ENCODE results near the gene TRIM27.
"Not testable (repeated sequence)": the region's sequence is repeated elsewhere in the genome, so short reads cannot be mapped to it uniquely, and the experiment has no call there.

Gene TRIM27

DNA sequence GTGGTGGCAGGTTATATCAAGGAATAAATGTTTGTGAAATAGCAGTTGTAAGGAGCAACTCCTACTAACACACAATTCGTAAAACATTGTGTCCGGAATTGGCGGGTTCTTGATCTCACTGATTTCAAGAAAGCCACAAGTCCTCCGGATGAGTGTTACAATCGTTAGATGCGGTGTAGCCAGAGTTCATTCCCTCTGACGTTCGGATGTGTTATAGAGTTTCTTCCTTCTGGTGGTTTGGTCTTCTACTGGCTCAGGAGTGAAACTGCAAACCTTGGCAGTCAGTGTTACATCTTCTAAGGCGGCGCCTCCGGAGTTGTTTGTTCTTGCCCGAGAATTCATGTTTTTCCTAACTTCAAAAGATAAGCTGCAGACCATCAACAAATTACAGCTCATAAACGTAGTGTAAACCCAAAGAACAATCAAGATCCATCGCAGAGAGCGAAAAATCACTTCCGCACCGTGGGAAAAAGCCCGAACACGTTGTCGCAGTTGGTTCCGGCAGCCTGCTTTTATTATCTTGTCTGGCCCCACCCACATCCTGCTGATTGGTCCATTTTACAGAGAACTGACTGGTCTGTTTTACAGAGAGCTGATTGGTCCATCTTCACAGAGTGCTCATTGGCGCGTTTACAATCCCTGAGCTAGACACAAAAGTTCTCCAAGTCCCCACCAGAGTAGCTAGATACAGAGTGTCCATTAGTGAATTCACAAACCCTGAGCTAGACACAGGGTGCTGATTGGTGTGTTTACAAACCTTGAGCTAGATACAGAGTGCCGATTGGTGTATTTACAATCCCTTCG is 58.2 kb downstream of the TRIM27 start:
- Histone ChIP-seq H3K4me3 (ENCODE audit: low read depth in 1 of 5, low read length in 5 of 5) (peak overlapping the region in 2 of 5 donors; percentile 78 to 81), H3K9me3 (ENCODE audit: control insufficient read depth in 5 of 5, low read length in 5 of 5) (peaks cover 0 to 8% (median 4%) of the 10 kb centered on the region in 5 donors), H3K9ac (ENCODE audit: low read length in 5 of 5) (no peak overlapping the region), H3K4me1 (ENCODE audit: control insufficient read depth in 5 of 5, insufficient read depth in 5 of 5, low read length in 5 of 5) (peaks cover 3 to 22% (median 21%) of the 10 kb centered on the region in 5 donors), H3K36me3 (ENCODE audit: control insufficient read depth in 5 of 5, insufficient read depth in 5 of 5, low read length in 5 of 5) (no peaks in the 10 kb centered on the region), H3K27ac (ENCODE audit: low read depth, low read length) (no peak overlapping the region), H3K27me3 (ENCODE audit: control insufficient read depth in 5 of 5, insufficient read depth in 4 of 5, low read length in 5 of 5) (no peaks in the 10 kb centered on the region)

DNA sequence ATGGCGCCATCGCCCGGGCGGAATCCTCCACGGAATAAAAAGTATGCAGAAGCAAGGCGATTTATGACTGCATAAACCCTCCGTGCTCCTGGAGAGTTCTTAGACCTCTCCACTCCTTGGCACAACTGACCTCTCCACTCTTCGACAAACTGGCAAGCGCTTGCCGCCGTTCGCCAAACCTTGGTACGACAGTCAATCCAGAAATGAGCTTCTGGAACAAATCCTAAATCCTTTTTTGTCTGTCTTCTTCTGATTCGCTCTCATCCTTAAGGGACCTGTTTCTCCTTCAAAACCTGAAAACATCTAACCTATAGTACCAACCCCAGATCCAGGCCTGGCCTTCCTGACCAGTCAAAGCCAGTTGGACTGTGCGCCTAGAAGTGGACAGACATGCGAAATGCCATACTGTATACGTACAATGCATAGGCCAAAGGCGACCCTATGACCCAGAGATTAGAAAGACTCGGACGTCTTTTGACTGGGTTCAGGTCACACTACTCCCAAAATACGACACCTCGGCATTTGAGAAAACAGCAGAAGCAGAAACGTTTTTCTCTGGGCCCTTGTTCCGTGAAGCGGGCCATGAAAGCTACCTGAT is 59.4 kb downstream of the TRIM27 start:
- no peak overlapping the region for H3K27ac ChIP-seq (ENCODE audit: low read depth, low read length)
- no peaks in the 10 kb centered on the region for H3K27me3 ChIP-seq (ENCODE audit: control insufficient read depth in 5 of 5, insufficient read depth in 4 of 5, low read length in 5 of 5)
- H3K4me3 ChIP-seq (ENCODE audit: low read depth in 1 of 5, low read length in 5 of 5), result peak overlapping the region; percentile 79 to 88 (median 85)
- H3K4me1 ChIP-seq (ENCODE audit: control insufficient read depth in 5 of 5, insufficient read depth in 5 of 5, low read length in 5 of 5), result peaks cover 3 to 22% (median 21%) of the 10 kb centered on the region in 5 donors
- peak overlapping the region in 3 of 5 donors; percentile 44 to 67 (median 62) for H3K9ac ChIP-seq (ENCODE audit: low read length in 5 of 5)
- no peaks in the 10 kb centered on the region for H3K36me3 ChIP-seq (ENCODE audit: control insufficient read depth in 5 of 5, insufficient read depth in 5 of 5, low read length in 5 of 5)
- H3K9me3 ChIP-seq (ENCODE audit: control insufficient read depth in 5 of 5, low read length in 5 of 5), result peaks cover 0 to 8% (median 4%) of the 10 kb centered on the region in 5 donors

DNA sequence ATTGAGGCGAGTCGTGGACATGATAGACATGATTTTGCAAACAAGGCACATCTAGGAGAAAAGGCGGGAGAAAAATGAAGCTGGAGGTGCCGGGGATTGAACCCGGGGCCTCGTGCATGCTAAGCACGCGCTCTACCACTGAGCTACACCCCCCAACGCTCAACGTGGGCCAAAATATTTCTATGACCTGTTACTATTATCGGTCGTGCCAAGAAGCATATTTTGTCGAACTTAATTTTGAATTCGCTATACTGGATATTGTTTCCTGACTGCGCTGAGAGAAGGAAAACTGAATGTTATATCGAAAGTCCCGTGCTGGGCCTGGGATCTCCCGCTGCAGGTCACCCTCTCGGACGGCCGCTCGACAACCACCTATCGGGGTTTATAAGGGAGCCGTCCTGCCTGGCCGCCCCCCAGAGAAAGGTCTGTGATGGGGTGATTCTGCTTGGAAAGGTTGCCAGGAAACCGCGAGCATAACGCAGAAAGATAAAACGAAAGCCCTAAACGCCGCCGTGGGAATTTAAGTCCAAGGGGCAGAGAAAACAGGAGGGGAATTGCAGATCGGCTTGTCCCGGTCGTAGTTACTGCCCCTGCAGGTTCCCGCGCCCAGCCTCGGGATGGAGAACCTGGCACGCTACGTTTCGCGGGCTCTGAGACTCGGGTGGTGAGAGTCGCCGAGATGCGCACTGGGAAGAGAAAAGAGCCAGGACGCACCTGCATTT is 60.0 kb downstream of the TRIM27 start:
- no peaks in the 10 kb centered on the region for H3K27me3 ChIP-seq (ENCODE audit: control insufficient read depth in 5 of 5, insufficient read depth in 4 of 5, low read length in 5 of 5)
- H3K4me3 ChIP-seq (ENCODE audit: low read depth in 1 of 5, low read length in 5 of 5), result peak overlapping the region; percentile 79 to 88 (median 85)
- H3K4me1 ChIP-seq (ENCODE audit: control insufficient read depth in 5 of 5, insufficient read depth in 5 of 5, low read length in 5 of 5), result peaks cover 3 to 22% (median 21%) of the 10 kb centered on the region in 5 donors
- H3K27ac ChIP-seq (ENCODE audit: low read depth, low read length), result no peak overlapping the region
- no peaks in the 10 kb centered on the region for H3K36me3 ChIP-seq (ENCODE audit: control insufficient read depth in 5 of 5, insufficient read depth in 5 of 5, low read length in 5 of 5)
- H3K9me3 ChIP-seq (ENCODE audit: control insufficient read depth in 5 of 5, low read length in 5 of 5), result peaks cover 0 to 8% (median 4%) of the 10 kb centered on the region in 5 donors
- H3K9ac ChIP-seq (ENCODE audit: low read length in 5 of 5), result peak overlapping the region in 3 of 5 donors; percentile 44 to 67 (median 62)

DNA sequence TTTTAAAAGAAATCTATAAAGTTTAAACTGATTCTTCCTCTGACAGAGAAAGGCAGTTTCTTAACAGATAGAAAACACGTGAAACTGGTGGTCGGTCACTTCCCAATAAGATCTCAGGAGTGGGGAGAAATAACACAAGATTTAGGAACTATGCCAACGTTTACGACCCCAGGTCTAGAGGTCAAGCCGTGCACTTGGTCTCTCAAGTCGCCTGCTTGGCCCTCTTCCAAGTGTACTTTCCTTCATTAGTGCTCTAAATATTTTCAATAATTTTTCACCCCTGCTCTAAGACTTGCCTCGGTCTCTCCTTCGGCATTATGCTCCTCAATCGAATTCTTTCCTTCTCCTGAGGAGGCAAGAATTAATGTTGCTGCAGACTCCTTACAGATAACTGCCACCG is 61.7 kb downstream of the TRIM27 start:
- no peak overlapping the region for H3K4me3 ChIP-seq (ENCODE audit: low read depth in 1 of 5, low read length in 5 of 5)
- H3K9me3 ChIP-seq (ENCODE audit: control insufficient read depth in 5 of 5, low read length in 5 of 5), result peaks cover 0 to 8% (median 4%) of the 10 kb centered on the region in 5 donors
- peaks cover 1 to 20% (median 19%) of the 10 kb centered on the region in 5 donors for H3K4me1 ChIP-seq (ENCODE audit: control insufficient read depth in 5 of 5, insufficient read depth in 5 of 5, low read length in 5 of 5)
- H3K27me3 ChIP-seq (ENCODE audit: control insufficient read depth in 5 of 5, insufficient read depth in 4 of 5, low read length in 5 of 5), result no peaks in the 10 kb centered on the region
- no peak overlapping the region for H3K27ac ChIP-seq (ENCODE audit: low read depth, low read length)
- H3K9ac ChIP-seq (ENCODE audit: low read length in 5 of 5), result no peak overlapping the region
- H3K36me3 ChIP-seq (ENCODE audit: control insufficient read depth in 5 of 5, insufficient read depth in 5 of 5, low read length in 5 of 5), result no peaks in the 10 kb centered on the region

DNA sequence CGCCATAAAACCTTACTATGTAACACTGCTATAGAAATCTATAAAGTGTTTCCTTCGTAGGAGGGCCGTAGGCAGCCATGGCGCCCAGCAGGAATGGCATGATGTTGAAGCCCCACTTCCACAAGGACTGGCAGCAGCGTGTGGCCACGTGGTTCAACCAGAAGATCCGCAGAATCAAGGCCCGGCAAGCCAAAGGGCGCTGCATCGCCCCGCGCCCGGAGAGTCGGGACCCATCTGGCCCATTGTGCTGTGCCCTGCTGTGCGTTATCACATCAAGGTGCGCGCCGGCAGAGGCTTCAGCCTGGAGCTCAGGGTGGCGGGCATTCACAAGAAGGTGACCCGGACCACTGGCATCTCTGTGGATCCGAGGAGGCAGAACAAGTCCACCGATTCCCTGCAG is 62.4 kb downstream of the TRIM27 start:
- Histone ChIP-seq H3K9ac (ENCODE audit: low read length in 5 of 5) (no peak overlapping the region), H3K9me3 (ENCODE audit: control insufficient read depth in 5 of 5, low read length in 5 of 5) (peaks cover 0 to 8% (median 4%) of the 10 kb centered on the region in 5 donors), H3K36me3 (ENCODE audit: control insufficient read depth in 5 of 5, insufficient read depth in 5 of 5, low read length in 5 of 5) (no peaks in the 10 kb centered on the region), H3K4me3 (ENCODE audit: low read depth in 1 of 5, low read length in 5 of 5) (no peak overlapping the region), H3K27me3 (ENCODE audit: control insufficient read depth in 5 of 5, insufficient read depth in 4 of 5, low read length in 5 of 5) (peaks cover 0 to 3% (median 0%) of the 10 kb centered on the region in 5 donors), H3K4me1 (ENCODE audit: control insufficient read depth in 5 of 5, insufficient read depth in 5 of 5, low read length in 5 of 5) (peaks cover 0 to 16% (median 13%) of the 10 kb centered on the region in 5 donors), H3K27ac (ENCODE audit: low read depth, low read length) (no peak overlapping the region)

DNA sequence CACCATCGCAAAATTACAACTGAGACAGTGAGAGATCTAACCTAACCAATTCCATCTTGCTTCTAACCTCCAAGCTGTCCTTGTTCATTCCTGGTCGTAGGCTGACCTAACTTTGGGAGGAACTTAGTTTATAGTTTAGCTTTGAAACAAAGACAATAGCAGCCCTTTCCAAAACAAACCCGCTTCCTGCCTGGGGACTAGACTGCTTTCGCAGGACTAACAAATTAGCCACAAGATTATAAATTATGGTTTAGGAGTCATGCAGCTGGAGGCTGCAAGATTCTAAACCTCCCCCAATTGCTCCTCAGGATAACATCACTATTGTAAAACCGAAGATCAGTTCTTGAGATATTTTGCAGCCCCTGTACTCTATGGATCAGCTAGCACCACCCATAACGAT is 63.2 kb downstream of the TRIM27 start:
- Histone ChIP-seq H3K4me1 (ENCODE audit: control insufficient read depth in 5 of 5, insufficient read depth in 5 of 5, low read length in 5 of 5) (peaks cover 0 to 16% (median 11%) of the 10 kb centered on the region in 5 donors), H3K4me3 (ENCODE audit: low read depth in 1 of 5, low read length in 5 of 5) (no peak overlapping the region), H3K27me3 (ENCODE audit: control insufficient read depth in 5 of 5, insufficient read depth in 4 of 5, low read length in 5 of 5) (peaks cover 0 to 3% (median 0%) of the 10 kb centered on the region in 5 donors), H3K36me3 (ENCODE audit: control insufficient read depth in 5 of 5, insufficient read depth in 5 of 5, low read length in 5 of 5) (no peaks in the 10 kb centered on the region), H3K9ac (ENCODE audit: low read length in 5 of 5) (no peak overlapping the region), H3K9me3 (ENCODE audit: control insufficient read depth in 5 of 5, low read length in 5 of 5) (peaks cover 0 to 8% (median 4%) of the 10 kb centered on the region in 5 donors), H3K27ac (ENCODE audit: low read depth, low read length) (no peak overlapping the region)

DNA sequence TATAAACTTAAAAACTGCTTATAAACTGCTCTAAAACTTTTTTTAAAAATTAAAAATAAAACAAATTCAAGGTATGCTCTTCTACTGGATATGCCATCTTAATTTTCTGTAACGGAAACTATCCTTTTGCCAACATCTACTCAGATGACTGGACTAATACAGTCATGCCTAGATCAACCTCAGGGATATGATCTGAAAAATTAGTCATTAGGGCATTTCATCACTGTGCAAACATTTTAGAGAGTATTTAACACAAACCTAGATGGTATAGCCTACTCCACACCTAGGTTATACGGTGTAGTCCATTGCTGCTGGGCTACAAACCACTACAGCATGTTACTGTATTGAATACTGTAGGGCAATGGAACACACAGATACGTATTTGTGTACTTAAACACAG is 64.8 kb downstream of the TRIM27 start:
- no peaks in the 10 kb centered on the region for H3K36me3 ChIP-seq (ENCODE audit: control insufficient read depth in 5 of 5, insufficient read depth in 5 of 5, low read length in 5 of 5)
- no peak overlapping the region for H3K27ac ChIP-seq (ENCODE audit: low read depth, low read length)
- H3K9me3 ChIP-seq (ENCODE audit: control insufficient read depth in 5 of 5, low read length in 5 of 5), result peaks cover 0 to 17% (median 6%) of the 10 kb centered on the region in 5 donors
- peaks cover 0 to 8% (median 4%) of the 10 kb centered on the region in 5 donors for H3K4me1 ChIP-seq (ENCODE audit: control insufficient read depth in 5 of 5, insufficient read depth in 5 of 5, low read length in 5 of 5)
- peaks cover 0 to 3% (median 0%) of the 10 kb centered on the region in 5 donors for H3K27me3 ChIP-seq (ENCODE audit: control insufficient read depth in 5 of 5, insufficient read depth in 4 of 5, low read length in 5 of 5)
- no peak overlapping the region for H3K4me3 ChIP-seq (ENCODE audit: low read depth in 1 of 5, low read length in 5 of 5)
- no peak overlapping the region for H3K9ac ChIP-seq (ENCODE audit: low read length in 5 of 5)

DNA sequence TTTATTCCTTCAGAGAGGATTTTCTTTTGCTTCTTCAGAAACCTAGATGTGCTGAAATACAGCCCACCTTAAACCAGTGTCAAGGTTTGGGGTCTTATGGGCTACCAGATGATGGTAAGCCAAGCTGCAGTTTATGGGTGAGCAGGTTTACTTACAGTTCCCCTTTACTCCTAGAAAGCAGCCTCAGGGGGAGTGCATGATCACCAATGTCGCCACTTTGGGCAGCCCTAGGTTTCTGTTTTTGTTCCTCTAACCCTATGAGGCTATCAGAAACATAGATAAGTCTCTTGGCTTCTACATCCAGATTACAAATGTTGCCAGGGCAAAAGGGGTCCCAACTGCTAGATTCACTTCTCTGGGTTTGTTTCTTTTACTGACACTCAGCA is 67.2 kb downstream of the TRIM27 start:
- no peak overlapping the region for H3K9ac ChIP-seq (ENCODE audit: low read length in 5 of 5)
- no peaks in the 10 kb centered on the region for H3K36me3 ChIP-seq (ENCODE audit: control insufficient read depth in 5 of 5, insufficient read depth in 5 of 5, low read length in 5 of 5)
- no peak overlapping the region for H3K4me3 ChIP-seq (ENCODE audit: low read depth in 1 of 5, low read length in 5 of 5)
- peaks cover 0 to 13% (median 6%) of the 10 kb centered on the region in 5 donors for H3K9me3 ChIP-seq (ENCODE audit: control insufficient read depth in 5 of 5, low read length in 5 of 5)
- no peak overlapping the region for H3K27ac ChIP-seq (ENCODE audit: low read depth, low read length)
- no peaks in the 10 kb centered on the region for H3K4me1 ChIP-seq (ENCODE audit: control insufficient read depth in 5 of 5, insufficient read depth in 5 of 5, low read length in 5 of 5)
- peaks cover 0 to 3% (median 0%) of the 10 kb centered on the region in 5 donors for H3K27me3 ChIP-seq (ENCODE audit: control insufficient read depth in 5 of 5, insufficient read depth in 4 of 5, low read length in 5 of 5)

DNA sequence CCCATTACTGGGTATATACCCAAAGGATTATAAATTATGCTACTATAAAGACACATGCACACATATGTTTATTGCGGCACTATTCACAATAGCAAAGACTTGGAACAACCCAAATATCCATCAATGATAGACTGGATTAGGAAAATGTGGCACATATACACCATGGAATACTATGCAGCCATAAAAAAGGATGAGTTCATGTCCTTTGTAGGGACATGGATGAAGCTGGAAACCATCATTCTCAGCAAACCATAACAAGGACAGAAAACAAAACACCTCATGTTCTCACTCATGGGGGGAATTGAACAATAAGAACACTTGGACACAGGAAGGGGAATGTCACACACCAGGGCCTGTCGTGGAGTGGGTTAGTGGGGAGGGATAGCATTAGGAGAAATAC is 69.4 kb downstream of the TRIM27 start:
- not testable (repeated sequence) for H3K36me3 ChIP-seq (ENCODE audit: control insufficient read depth in 5 of 5, insufficient read depth in 5 of 5, low read length in 5 of 5); H3K4me3 ChIP-seq (ENCODE audit: low read depth in 1 of 5, low read length in 5 of 5); H3K9ac ChIP-seq (ENCODE audit: low read length in 5 of 5); H3K27me3 ChIP-seq (ENCODE audit: control insufficient read depth in 5 of 5, insufficient read depth in 4 of 5, low read length in 5 of 5); H3K27ac ChIP-seq (ENCODE audit: low read depth, low read length); H3K4me1 ChIP-seq (ENCODE audit: control insufficient read depth in 5 of 5, insufficient read depth in 5 of 5, low read length in 5 of 5)
- H3K9me3 ChIP-seq (ENCODE audit: control insufficient read depth in 5 of 5, low read length in 5 of 5), result peaks cover 0 to 13% (median 6%) of the 10 kb centered on the region in 5 donors

All from subcutaneous abdominal adipose tissue (tissue), 5 donors.